Measurements from ENCODE around the gene BTNL3. TPM values are rescaled to one million over a fixed set of nuclear protein-coding genes. Genes with fewer than 3 reads are reported as not detected.

BTNL3 gene
- total and polyA plus RNA-seq, 11 donors = 0.03 to 0.54 TPM; not detected in 9

DNA sequence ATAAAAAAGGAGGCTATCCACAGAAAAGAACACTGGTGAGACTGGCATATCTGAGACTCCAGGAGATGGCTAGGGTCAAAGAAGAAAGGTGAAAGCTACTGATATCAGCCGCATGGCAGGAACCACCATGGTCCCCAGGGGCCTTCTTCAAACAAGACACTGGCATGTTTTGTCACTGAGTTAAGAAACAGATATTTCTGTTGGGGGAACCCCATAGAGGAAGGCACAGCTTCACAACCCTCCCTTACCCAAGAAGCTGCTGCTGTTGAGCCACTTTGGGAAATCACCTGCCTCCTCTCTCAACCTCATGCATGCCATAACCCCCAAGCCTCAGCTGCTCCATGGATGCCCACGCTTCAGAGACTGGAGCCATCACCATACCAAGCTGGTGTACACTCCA, 13.3 kb upstream of the BTNL3 start:
- ATAC-seq (no peak), DNase-seq (no peak)
- peaks cover 0 to 3% (median 0%) of the 10 kb centered on the region in 9 donors for H3K27me3 ChIP-seq
- 64 to 86% (median 80%) methylated on average over 2 of the region's 2 CpGs for WGBS, 4 donors
- no peak for TF ChIP-seq CTCF (IDR thresholded peaks at IDR 0.05)
- TF ChIP-seq POLR2A (IDR thresholded peaks at IDR 0.05) = no peak
- H3K36me3 ChIP-seq = no peaks in the 10 kb centered on the region
- H3K9me3 ChIP-seq = no peaks in the 10 kb centered on the region
- intact Hi-C loops (cut with DNase I) = no loop called here
- no peaks in the 10 kb centered on the region for H3K4me1 ChIP-seq
- H3K4me3 ChIP-seq = no peak overlapping the region
- H3K27ac ChIP-seq = no peak overlapping the region

DNA sequence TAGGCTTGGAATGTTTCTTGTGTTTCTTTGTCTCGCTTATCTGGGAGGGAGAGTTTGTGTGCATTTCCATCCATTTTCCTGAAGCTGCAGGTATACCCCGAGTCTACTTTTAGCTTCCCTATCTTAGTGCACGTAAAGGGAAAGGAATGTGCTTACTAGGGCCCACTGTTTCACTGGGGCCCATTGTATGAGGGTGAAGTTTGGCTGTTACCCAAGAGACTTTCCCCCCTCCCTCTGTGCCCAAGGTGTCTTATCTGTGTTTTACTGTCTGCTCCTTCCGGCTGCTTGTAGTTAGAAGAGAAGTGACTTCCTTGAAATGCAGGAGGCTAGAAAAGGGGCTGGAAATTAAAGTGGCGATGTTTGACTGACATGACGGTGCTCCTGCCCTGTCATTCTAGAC, 12.1 kb upstream of the BTNL3 start:
- no peak for ATAC-seq
- no peak for TF ChIP-seq POLR2A (IDR thresholded peaks at IDR 0.05)
- no peak for TF ChIP-seq CTCF (IDR thresholded peaks at IDR 0.05)
- no peaks in the 10 kb centered on the region for H3K4me1 ChIP-seq
- no peaks in the 10 kb centered on the region for H3K9me3 ChIP-seq
- H3K4me3 ChIP-seq = no peak overlapping the region
- intact Hi-C loops (cut with DNase I) = no loop called here
- 36 to 55% (median 50%) methylated on average over 6 of the region's 6 CpGs for WGBS, 4 donors
- no peak for DNase-seq
- H3K27me3 ChIP-seq = peaks cover 0 to 3% (median 0%) of the 10 kb centered on the region in 9 donors
- H3K36me3 ChIP-seq = no peaks in the 10 kb centered on the region
- H3K27ac ChIP-seq = no peak overlapping the region

GRCh38 chr5:180977852-180978251, 10.8 kb upstream of the BTNL3 start:
- TF ChIP-seq CTCF (IDR thresholded peaks at IDR 0.05) (no peak), POLR2A (IDR thresholded peaks at IDR 0.05) (no peak)
- Histone ChIP-seq H3K4me3 (no peak overlapping the region), H3K27ac (no peak overlapping the region), H3K36me3 (no peaks in the 10 kb centered on the region), H3K27me3 (no peaks in the 10 kb centered on the region), H3K9me3 (no peaks in the 10 kb centered on the region), H3K4me1 (no peaks in the 10 kb centered on the region)
- intact Hi-C loops (cut with DNase I) = no loop called here
- DNase-seq (no peak), ATAC-seq (no peak)
- 21 to 38% (median 33%) methylated on average over 1 of the region's 1 CpG for WGBS, 4 donors

GRCh38 chr5:180982008-180982741, 6.5 kb upstream of the BTNL3 start:
- Histone ChIP-seq H3K4me3 (peak overlapping the region in 1 of 12 donors; percentile 16), H3K27ac (peak overlapping the region in 1 of 12 donors; percentile 20), H3K4me1 (no peaks in the 10 kb centered on the region), H3K9me3 (no peaks in the 10 kb centered on the region), H3K27me3 (no peaks in the 10 kb centered on the region), H3K36me3 (no peaks in the 10 kb centered on the region)
- DNase-seq = no peak
- intact Hi-C loops (cut with DNase I) = no loop called here
- no peak for TF ChIP-seq POLR2A (IDR thresholded peaks at IDR 0.05)
- no peak for ATAC-seq
- 46 to 61% (median 53%) methylated on average over 23 of the region's 23 CpGs for WGBS, 4 donors

GRCh38 chr5:180988016-180988415, 630 bp upstream of the BTNL3 start:
- ATAC-seq = no peak
- no peak overlapping the region for H3K4me3 ChIP-seq
- DNase-seq = no peak
- H3K27me3 ChIP-seq = no peaks in the 10 kb centered on the region
- no peak overlapping the region for H3K27ac ChIP-seq
- H3K36me3 ChIP-seq = no peaks in the 10 kb centered on the region
- no peaks in the 10 kb centered on the region for H3K9me3 ChIP-seq
- 79 to 87% (median 84%) methylated on average over 2 of the region's 2 CpGs for WGBS, 4 donors
- no peak for TF ChIP-seq CTCF (IDR thresholded peaks at IDR 0.05)
- TF ChIP-seq POLR2A (IDR thresholded peaks at IDR 0.05) = no peak
- intact Hi-C loops (cut with DNase I) = no loop called here
- H3K4me1 ChIP-seq = no peaks in the 10 kb centered on the region

Data from heart left ventricle (tissue), 16 donors.